Epidermal melanocyte (primary cell): ENCODE data around the gene TRA2B.

Experiments
- DNase-seq: peaks from one replicate; pipeline ENCODE4 v3.0.0; 2011; ENCODE audit warnings: low spot score; ENCODE audit not compliant: insufficient read length

TRA2B gene

GRCh38 chr3:185954366-185954723 lies 16.5 kb upstream of the TRA2B start:
- DNase-seq: no peak

- no peak for DNase-seq
These were observed 12.9 kb upstream of the TRA2B start for GRCh38 chr3:185950728-185951127.

- DNase-seq: no peak
These were observed 11.7 kb upstream of the TRA2B start for GRCh38 chr3:185949515-185949914.

- DNase-seq: no peak
These were observed 10.5 kb upstream of the TRA2B start for GRCh38 chr3:185948292-185948691.

GRCh38 chr3:185943760-185944106 lies 5.9 kb upstream of the TRA2B start:
- no peak for DNase-seq

GRCh38 chr3:185942907-185943759 lies 5.3 kb upstream of the TRA2B start:
- peak; percentile 55 for DNase-seq

GRCh38 chr3:185942396-185942795 lies 4.6 kb upstream of the TRA2B start:
- DNase-seq: no peak

GRCh38 chr3:185940951-185941350 lies 3.1 kb upstream of the TRA2B start:
- DNase-seq: no peak

GRCh38 chr3:185939721-185940120 lies 1.9 kb upstream of the TRA2B start:
- DNase-seq: no peak

- DNase-seq: peak; percentile 45
These were observed 763 bp downstream of the TRA2B start for GRCh38 chr3:185936814-185937688.

GRCh38 chr3:185936273-185936629 lies 1.6 kb downstream of the TRA2B start:
- no peak for DNase-seq

- no peak for DNase-seq
These were observed 2.1 kb downstream of the TRA2B start for GRCh38 chr3:185935465-185936272.

- DNase-seq: no peak
These were observed 2.9 kb downstream of the TRA2B start for GRCh38 chr3:185934767-185935464.

GRCh38 chr3:185934174-185934557 lies 3.6 kb downstream of the TRA2B start:
- no peak for DNase-seq

GRCh38 chr3:185933374-185934173 lies 4.2 kb downstream of the TRA2B start:
- no peak for DNase-seq

- no peak for DNase-seq
These were observed 5.8 kb downstream of the TRA2B start for GRCh38 chr3:185931777-185932612.

- no peak for DNase-seq
These were observed 7.3 kb downstream of the TRA2B start for GRCh38 chr3:185930393-185931107.

- no peak for DNase-seq
These were observed 8.3 kb downstream of the TRA2B start for GRCh38 chr3:185929192-185930151.
